Immature natural killer cell (primary cell): ENCODE results near the gene GPRIN2. TPM values are rescaled to one million over a fixed set of nuclear protein-coding genes. Genes with fewer than 3 reads are reported as not detected.
"Not testable (repeated sequence)": the region's sequence is repeated elsewhere in the genome, so short reads cannot be mapped to it uniquely, and the experiment has no call there.

Source experiments
- DNase-seq, 3 donors: peaks; one replicate each; pipeline ENCODE4 v3.0.0; 2022; ENCODE audit warnings: mixed read lengths in 1 of 3
- H3K27ac Mint-ChIP-seq, 6 donors: one replicate each; pipeline ENCODE4 v1.8.0; 2020; ENCODE audit warnings: mixed read lengths in 6 of 6, mild to moderate bottlenecking in 5 of 6, inconsistent platforms in 4 of 6, moderate library complexity in 3 of 6
- H3K27me3 Mint-ChIP-seq, 3 donors: one replicate each; pipeline ENCODE4 v1.8.0; 2020 to 2021; ENCODE audit warnings: low read depth in 3 of 3, mild to moderate bottlenecking in 3 of 3, mixed read lengths in 3 of 3, moderate library complexity in 3 of 3, inconsistent platforms in 1 of 3
- H3K36me3 Mint-ChIP-seq, 3 donors: one replicate each; pipeline ENCODE4 v1.8.0; 2020; ENCODE audit warnings: mixed read lengths in 3 of 3, inconsistent platforms in 2 of 3, mild to moderate bottlenecking in 2 of 3
- H3K4me1 Mint-ChIP-seq, 2 donors: one replicate each; pipeline ENCODE4 v1.8.0; 2020; ENCODE audit warnings: inconsistent platforms in 2 of 2, mild to moderate bottlenecking in 2 of 2, mixed read lengths in 2 of 2, moderate library complexity in 1 of 2
- H3K4me3 Mint-ChIP-seq, 5 donors: one replicate each; pipeline ENCODE4 v1.8.0; 2020; ENCODE audit warnings: mild to moderate bottlenecking in 5 of 5, mixed read lengths in 5 of 5, inconsistent platforms in 3 of 5, moderate library complexity in 3 of 5
- H3K9me3 Mint-ChIP-seq, 6 donors: one replicate each; pipeline ENCODE4 v1.8.0; 2020; ENCODE audit warnings: mild to moderate bottlenecking in 6 of 6, mixed read lengths in 6 of 6, inconsistent platforms in 4 of 6, moderate library complexity in 3 of 6
- polyA plus RNA-seq, 3 donors: library from polyadenylated mRNA; unstranded; fragments of 300-500 nt; fragmentation: Illumina TruSeq; gene quantifications; one replicate each; pipeline ENCODE4 v1.2.3, GENCODE V29; 2021

The GPRIN2 gene
- polyA plus RNA-seq, 3 donors from 2014 or later = not detected

DNA sequence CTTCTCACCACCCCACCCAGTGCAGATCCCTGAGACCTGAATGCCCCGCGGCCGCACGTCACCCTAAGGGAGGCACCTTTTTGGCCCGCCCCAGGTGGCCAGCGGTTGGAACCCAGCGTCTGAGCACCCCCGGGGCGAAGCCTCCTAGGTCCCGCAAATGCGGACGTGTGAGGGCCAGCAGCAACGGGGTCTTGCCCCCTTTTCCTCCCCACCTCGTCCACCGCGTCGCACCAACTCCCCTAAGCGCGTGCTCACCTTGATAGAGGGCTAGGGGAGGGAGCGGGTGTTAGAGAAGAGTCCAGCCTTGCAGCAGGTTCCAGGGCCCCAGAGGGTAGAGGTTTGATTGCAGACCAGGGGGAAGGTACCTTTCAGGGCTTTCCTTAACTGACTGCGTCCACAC, 22.9 kb upstream of the GPRIN2 start:
- H3K4me1 Mint-ChIP-seq = not testable (repeated sequence)

DNA sequence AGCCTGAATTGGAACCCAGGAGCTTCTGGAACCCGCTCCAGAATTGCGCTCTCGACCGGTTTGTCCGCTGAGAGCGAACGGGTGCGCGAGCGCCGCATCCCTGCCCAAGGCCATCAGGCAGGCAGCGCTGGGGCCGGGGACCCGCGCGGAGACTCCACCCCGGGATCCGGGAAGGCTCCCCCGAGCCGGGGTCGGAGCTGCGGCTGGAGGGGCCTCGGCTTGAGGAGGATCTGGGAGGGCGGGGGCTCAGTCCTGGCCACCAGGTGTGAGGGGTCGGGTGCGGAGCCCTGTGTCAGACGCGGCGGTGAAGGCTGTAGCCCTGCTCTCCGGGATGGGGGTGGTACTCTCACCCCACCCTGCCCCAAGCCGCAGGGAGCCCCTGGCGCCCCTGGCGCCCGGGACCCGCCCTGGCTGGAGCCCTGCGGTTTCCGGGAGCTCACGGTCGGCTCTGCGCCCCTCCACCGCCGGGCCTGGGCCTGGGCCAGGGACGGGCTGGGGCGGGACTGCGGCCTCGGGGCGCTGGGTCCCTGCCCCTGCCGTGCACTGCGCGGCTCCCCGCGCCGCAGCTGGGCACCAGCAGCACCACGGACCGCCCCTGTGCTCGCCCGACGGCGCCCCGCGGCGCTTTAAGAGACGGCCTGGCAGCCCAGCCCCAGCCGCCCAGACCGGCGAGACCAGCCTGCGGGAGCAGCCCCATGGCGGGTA, 22.2 kb upstream of the GPRIN2 start, which contains the start of gene SYT15:
SYT15 (plus strand) TSS at position 655 of the 705 bp plus-strand sequence; CDS start at position 696, 41 bp downstream.
- not testable (repeated sequence) for H3K27ac Mint-ChIP-seq, H3K4me1 Mint-ChIP-seq, H3K36me3 Mint-ChIP-seq, H3K27me3 Mint-ChIP-seq, DNase-seq, H3K4me3 Mint-ChIP-seq, H3K9me3 Mint-ChIP-seq

More for the DNA sequence above, 22.9 kb upstream of the GPRIN2 start:
- not testable (repeated sequence) for H3K9me3 Mint-ChIP-seq, DNase-seq, H3K27me3 Mint-ChIP-seq, H3K36me3 Mint-ChIP-seq, H3K4me3 Mint-ChIP-seq, H3K27ac Mint-ChIP-seq

DNA sequence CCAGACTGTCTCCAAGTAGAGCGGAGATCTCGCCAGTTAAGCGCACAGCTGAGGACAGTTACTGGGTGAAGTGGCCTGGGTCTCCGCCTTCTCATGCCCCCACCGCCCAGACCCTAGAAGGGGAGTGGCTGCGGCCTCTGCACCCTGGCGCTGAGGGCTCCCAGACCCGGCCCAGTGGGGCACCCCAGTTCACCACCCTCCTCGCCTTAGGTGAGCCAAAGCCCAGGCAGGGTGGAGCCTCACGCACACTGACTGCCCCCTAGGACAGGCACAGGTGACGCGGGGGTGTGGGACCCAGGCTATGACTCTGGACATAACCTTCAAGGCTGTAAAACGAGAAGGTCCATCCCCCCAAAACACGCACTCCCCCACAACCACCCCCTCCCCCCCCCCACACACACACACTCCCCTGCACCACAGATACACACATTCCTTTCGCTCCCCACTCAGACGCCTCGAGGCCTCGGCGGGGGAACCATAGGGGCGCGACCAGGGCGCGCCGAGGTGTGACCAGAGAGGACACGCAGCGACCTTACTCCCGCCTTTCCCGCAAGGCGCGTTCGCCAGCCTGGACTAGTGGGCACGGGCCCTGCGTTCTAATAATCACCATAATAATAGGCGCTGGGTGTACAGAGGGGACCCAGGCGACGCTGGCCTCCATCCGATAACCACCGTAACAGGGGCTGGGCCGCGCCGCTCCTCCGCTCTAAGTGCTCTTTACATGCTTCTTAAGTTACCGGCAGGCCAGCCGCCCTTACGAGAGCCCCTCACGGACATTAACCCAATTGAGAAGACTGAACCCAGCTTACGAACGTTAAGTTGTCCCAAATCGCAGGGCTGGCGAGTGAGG, 21.4 kb upstream of the GPRIN2 start:
- H3K4me3 Mint-ChIP-seq, H3K36me3 Mint-ChIP-seq, H3K27ac Mint-ChIP-seq, H3K4me1 Mint-ChIP-seq, H3K27me3 Mint-ChIP-seq, DNase-seq, H3K9me3 Mint-ChIP-seq: not testable (repeated sequence)

DNA sequence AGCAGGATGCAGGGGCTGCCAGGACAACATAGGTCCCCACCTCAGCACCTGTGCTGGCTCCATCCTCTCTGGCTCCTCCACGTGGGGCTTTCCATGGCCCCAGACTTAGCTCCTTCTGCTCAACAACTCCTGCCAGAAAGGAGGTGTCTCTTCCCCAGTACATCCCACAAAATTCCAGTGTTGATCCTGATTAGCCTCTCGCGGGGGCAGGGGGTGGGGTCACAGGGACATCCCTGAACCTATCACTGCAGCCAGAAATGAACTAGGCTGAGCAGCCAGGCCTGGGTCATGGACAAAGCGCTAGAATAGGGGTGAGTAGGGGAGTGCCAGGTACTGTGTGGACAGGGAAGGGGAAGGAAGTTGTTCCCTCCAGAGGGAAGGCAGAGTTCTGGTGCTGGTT, 17.4 kb upstream of the GPRIN2 start:
- not testable (repeated sequence) for DNase-seq, H3K4me1 Mint-ChIP-seq, H3K27ac Mint-ChIP-seq, H3K27me3 Mint-ChIP-seq, H3K36me3 Mint-ChIP-seq, H3K4me3 Mint-ChIP-seq, H3K9me3 Mint-ChIP-seq

DNA sequence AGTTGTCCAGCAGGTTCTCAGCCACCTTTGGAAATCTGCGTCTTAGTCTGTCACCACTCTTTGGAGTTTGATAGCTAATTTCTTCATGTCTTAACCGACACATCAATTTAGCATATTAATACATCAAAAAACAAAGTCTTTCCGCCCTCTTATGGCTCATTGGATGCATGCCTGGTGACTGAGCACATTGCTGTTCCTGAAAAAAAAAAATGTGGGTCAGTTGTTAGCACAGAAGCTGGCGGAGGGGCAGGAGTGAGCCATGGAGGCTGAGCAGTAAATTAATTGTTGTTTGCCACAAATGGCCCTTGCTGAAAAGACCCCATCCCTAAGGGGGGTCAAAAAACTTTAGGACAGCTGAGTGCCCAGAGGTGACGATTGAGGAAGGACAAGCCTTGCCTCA, 16.9 kb upstream of the GPRIN2 start:
- not testable (repeated sequence) for H3K4me3 Mint-ChIP-seq, DNase-seq, H3K27me3 Mint-ChIP-seq, H3K4me1 Mint-ChIP-seq, H3K27ac Mint-ChIP-seq, H3K9me3 Mint-ChIP-seq, H3K36me3 Mint-ChIP-seq

DNA sequence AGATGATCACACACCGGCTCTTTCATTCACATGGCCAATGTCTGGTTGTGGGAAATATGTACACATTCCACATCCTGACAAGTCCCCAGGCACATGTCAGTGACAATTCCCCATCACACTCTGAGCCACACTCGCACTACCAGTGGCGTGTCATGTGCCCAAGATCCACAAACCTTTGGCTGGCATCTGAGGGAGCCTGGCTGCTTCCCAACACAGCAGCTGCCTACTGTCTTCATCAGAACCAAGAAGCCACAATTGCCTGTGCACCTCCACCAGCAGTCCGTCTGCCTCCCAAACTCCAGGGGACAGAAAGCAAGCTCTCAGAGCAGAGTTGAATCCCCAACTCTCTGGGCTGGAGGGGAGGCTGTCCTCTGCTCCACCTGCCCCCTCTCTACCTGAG, 16.3 kb upstream of the GPRIN2 start:
- not testable (repeated sequence) for H3K27me3 Mint-ChIP-seq, H3K4me3 Mint-ChIP-seq, DNase-seq, H3K9me3 Mint-ChIP-seq, H3K36me3 Mint-ChIP-seq, H3K27ac Mint-ChIP-seq, H3K4me1 Mint-ChIP-seq

DNA sequence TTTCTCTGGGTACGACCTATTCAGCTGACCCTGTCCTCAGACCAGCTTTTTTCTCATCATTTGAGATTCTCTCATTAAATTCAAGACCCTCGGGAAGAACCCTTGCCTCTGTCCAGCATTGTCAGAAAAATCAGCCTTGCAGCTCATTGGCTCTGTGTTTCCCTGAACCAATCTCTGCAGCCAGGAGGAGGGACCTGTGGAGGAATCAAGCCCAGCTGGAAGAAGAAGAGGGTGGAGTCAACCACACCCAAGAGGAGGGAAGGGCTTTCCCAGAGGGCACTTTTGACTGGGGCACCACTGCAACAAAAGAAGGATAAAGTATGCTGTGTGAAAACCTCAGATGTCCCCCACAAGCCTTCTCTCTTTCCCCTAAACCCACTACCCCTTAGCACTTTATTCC, 14.2 kb upstream of the GPRIN2 start:
- not testable (repeated sequence) for H3K9me3 Mint-ChIP-seq, H3K27ac Mint-ChIP-seq, H3K36me3 Mint-ChIP-seq, H3K4me3 Mint-ChIP-seq, H3K27me3 Mint-ChIP-seq, DNase-seq, H3K4me1 Mint-ChIP-seq

DNA sequence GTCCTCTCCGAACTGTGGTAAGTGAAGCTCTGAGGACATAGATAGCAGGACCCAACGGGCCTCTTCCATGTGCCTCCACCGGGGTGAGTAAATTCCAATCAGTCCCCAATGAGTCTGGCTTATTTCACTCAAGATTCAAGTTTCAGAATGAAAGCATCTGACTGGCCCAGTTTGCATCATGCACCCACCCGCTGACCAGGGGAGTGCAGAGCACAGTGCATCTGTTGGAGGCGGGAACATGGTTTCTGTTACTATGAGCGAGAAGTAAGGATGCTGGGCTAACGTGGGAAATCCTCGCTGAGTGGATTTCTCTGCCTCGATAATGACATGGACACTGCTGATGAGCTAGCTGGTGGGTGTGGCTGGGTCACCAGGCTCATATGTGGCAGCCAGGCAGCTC, 10.7 kb upstream of the GPRIN2 start:
- H3K27ac Mint-ChIP-seq, H3K4me3 Mint-ChIP-seq, H3K36me3 Mint-ChIP-seq, H3K4me1 Mint-ChIP-seq, DNase-seq, H3K27me3 Mint-ChIP-seq, H3K9me3 Mint-ChIP-seq: not testable (repeated sequence)

DNA sequence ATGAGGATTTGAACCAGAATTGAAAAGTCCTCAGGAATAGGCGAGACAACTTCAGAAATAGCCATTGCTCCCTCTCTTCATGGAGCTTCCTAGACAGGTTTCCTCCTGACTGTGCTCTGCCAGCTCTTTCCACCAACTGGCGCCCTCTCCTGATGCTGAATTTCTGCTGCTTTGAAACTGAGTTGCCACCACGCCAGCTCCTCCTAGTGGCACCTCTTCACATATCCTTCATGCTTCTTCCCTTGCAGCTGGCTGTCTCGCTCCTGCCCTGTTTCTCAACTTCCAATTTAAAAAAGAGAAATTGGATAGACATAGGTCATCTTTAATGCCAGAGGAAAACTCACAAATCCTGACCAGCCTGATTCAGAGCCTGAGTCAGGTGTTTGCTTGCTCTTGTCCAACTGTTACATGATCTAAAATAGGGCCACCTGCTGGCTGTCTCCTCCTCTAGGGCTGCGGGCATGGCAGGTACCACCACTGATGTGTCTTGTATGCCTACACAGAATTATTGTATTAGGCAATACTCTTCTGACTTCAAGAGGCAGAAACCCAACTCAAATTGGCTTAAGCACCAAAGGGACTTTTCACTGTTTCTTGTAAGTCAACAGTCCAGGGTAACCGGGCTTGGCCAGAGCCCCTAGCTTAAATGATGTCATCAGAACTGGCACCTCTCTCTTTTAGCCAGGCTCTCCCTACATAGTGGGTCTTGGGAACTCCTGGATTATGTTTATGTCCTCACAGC, 9.3 kb upstream of the GPRIN2 start:
- not testable (repeated sequence) for H3K27me3 Mint-ChIP-seq, H3K27ac Mint-ChIP-seq, H3K36me3 Mint-ChIP-seq, H3K4me1 Mint-ChIP-seq, H3K9me3 Mint-ChIP-seq, H3K4me3 Mint-ChIP-seq
- peak in 1 of 3 donors; percentile 27 for DNase-seq

DNA sequence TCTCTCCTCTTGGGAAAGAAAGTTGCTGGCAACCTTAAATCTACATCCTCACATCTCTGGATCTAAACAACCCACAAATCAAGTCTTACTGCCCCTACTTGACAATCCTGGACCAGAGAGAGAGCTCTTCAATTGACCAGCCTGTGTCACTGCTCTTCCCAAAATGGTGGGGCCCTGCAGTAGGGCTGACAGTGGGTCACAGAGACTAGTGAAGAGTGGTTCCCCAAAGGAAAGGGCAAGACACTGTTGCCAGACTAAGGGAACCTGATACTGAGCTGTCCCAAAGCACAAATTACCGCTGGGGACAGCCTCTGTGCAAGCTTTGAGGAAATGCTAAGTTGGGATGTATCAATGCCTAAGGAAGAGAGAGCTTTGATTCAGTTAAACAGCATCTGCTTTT, 4.5 kb upstream of the GPRIN2 start:
- no peak overlapping the region for H3K27ac Mint-ChIP-seq
- no peak overlapping the region for H3K4me3 Mint-ChIP-seq
- H3K36me3 Mint-ChIP-seq = no peaks in the 10 kb centered on the region
- no peak for DNase-seq
- H3K4me1 Mint-ChIP-seq = peaks cover 0 to 2% of the 10 kb centered on the region in 2 donors
- H3K9me3 Mint-ChIP-seq = no peaks in the 10 kb centered on the region
- H3K27me3 Mint-ChIP-seq = peaks cover 2 to 6% (median 6%) of the 10 kb centered on the region in 3 donors

DNA sequence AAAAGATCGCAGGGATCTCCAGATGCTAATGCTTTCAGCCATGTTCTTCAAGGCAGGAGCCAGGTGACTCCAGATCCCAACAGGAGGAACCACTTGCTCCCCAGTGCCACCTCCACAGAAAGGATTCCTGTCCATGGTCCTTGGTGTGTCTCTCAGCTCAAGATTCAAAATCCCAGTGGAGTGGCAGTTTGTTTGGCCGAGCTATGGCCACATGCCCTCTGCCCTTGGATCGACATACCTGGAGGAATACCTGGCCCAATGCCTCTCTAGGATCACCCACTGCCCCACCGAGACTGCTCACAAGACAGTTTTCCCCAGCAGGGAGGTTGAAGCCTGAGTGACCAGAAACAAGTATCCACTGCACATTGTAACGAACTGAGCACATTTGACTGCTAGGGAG, 3.9 kb upstream of the GPRIN2 start:
- no peaks in the 10 kb centered on the region for H3K36me3 Mint-ChIP-seq
- peaks cover 2 to 6% (median 6%) of the 10 kb centered on the region in 3 donors for H3K27me3 Mint-ChIP-seq
- H3K9me3 Mint-ChIP-seq = no peaks in the 10 kb centered on the region
- no peak for DNase-seq
- no peak overlapping the region for H3K27ac Mint-ChIP-seq
- peaks cover 0 to 2% of the 10 kb centered on the region in 2 donors for H3K4me1 Mint-ChIP-seq
- no peak overlapping the region for H3K4me3 Mint-ChIP-seq

DNA sequence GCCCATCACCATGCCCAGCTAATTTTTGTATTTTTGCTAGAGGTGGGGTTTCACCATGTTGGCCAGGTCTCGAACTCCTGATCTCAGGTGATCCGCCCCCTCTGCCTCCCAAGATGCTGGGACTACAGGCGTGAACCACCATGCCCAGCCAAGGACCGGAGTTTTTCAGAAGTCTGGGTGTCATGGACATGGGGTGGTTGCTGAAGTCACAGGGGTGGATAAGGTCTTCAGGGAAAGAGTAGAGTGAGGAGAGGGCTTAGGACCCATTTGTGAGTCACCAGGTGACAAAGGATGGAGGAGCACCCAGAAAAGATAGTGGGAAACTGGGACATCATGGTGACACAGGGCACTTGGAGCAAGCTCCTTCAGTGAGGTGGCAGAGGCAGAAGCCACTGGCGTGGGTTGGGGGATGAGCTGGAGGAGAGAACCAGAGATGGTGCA, 2.8 kb upstream of the GPRIN2 start:
- Mint-ChIP-seq H3K27ac (no peak overlapping the region), H3K9me3 (no peaks in the 10 kb centered on the region), H3K27me3 (peaks cover 2 to 6% (median 6%) of the 10 kb centered on the region in 3 donors), H3K36me3 (no peaks in the 10 kb centered on the region), H3K4me1 (peaks cover 0 to 2% of the 10 kb centered on the region in 2 donors), H3K4me3 (no peak overlapping the region)
- no peak for DNase-seq

DNA sequence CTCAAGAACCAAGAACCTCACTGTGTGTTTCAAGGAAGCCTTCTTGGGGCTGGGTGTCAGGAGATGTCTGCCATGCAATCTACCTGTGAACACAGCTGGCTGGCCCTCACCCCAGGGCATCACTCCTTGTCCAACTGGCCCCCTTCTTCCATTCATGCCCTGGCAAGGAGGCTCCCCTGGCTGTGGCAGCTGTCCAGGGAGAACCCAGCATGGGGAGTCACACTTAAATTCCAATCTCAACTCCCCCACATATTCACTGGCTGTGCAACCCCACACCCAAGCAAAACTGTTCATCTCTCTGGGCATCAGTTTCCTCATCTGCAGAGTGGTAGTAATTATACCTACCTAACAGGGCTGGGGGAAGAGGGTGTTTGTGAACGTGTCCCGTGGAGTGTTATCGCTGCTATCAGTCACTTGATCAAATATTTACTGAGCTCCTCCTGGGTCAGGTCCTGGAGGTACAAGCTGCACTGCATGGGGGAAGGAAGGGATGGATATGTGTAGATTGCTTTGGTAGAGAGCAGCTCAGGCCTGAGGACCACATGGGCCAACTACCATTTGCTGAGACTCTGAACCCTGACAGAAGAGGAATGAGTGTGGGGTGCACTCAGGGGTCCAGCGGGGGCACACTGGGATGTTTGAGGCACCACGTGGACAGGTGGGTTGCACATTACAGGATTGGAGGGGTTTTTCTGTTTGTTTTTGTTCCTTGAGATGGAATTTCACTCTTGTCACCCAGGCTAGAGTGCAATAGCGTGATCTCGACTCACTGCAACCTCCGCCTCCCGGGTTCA, 2.1 kb upstream of the GPRIN2 start:
- no peak for DNase-seq
- Mint-ChIP-seq H3K9me3 (no peaks in the 10 kb centered on the region), H3K4me3 (no peak overlapping the region), H3K27ac (no peak overlapping the region), H3K4me1 (peaks cover 0 to 2% of the 10 kb centered on the region in 2 donors), H3K27me3 (peaks cover 2 to 6% (median 6%) of the 10 kb centered on the region in 3 donors), H3K36me3 (no peaks in the 10 kb centered on the region)

DNA sequence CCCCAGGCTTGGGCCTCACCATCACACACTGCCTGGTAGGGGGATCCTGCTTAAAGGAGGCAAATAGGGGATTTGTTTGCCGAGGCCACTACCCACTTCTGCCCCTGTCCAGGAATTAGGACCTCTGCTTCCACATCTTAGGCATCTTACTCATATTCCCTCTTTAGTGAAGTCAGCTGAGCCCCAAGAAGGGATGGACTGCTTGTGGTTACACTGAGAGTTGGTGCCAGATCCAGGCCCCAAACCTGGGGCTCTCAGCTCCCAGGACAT, 1.6 kb upstream of the GPRIN2 start:
- Mint-ChIP-seq H3K4me1 (peaks cover 0 to 2% of the 10 kb centered on the region in 2 donors), H3K4me3 (no peak overlapping the region), H3K9me3 (no peaks in the 10 kb centered on the region), H3K27me3 (peaks cover 2 to 6% (median 6%) of the 10 kb centered on the region in 3 donors), H3K27ac (no peak overlapping the region), H3K36me3 (no peaks in the 10 kb centered on the region)
- DNase-seq = no peak
